Neural cell (in vitro differentiated cells): ENCODE results near the gene FBXL17. TPM values are rescaled to one million over a fixed set of nuclear protein-coding genes. Genes with fewer than 3 reads are reported as not detected.

Experiments used
- H2AFZ ChIP-seq: fragments of 200-600, 300-800 bp; sonication (generic), shearing (Covaris generic); 2 replicates; pipeline ENCODE4 v1.6.0; 2014; ENCODE audit warnings: low read depth, mild to moderate bottlenecking, antibody characterized with exemption, low read length, moderate library complexity
- H3F3A ChIP-seq: fragments of 200-600 bp; shearing (Covaris generic); 2 replicates; pipeline ENCODE4 v1.6.1; 2016; ENCODE audit warnings: mild to moderate bottlenecking, moderate library complexity, mixed read lengths, antibody characterized with exemption, low read length; ENCODE audit not compliant: insufficient read depth, poor library complexity, severe bottlenecking
- H3K27ac ChIP-seq: fragments of 200-600, 300-800 bp; sonication (generic), shearing (Covaris generic); 2 replicates; pipeline ENCODE4 v1.5.1; 2014; ENCODE audit warnings: mild to moderate bottlenecking, low read length, moderate library complexity
- H3K27me3 ChIP-seq: fragments of 300-800, 200-600 bp; sonication (generic), shearing (Covaris generic); 2 replicates; pipeline ENCODE4 v1.6.0; 2014; ENCODE audit warnings: mild to moderate bottlenecking, low read depth, low read length, moderate library complexity; ENCODE audit not compliant: insufficient read depth
- H3K36me3 ChIP-seq: fragments of 300-800, 200-600 bp; sonication (generic), shearing (Covaris generic); 2 replicates; pipeline ENCODE4 v1.5.1; 2014; ENCODE audit warnings: mild to moderate bottlenecking, antibody characterized with exemption, low read length, moderate library complexity; ENCODE audit not compliant: insufficient read depth
- H3K4me2 ChIP-seq: fragments of 300-800, 200-600 bp; sonication (generic), shearing (Covaris generic); 2 replicates; pipeline ENCODE4 v1.6.0; 2014; ENCODE audit warnings: mild to moderate bottlenecking, low read length
- H3K4me3 ChIP-seq: fragments of 300-800, 200-600 bp; sonication (generic), shearing (Covaris generic); 2 replicates; pipeline ENCODE4 v1.5.1; 2014; ENCODE audit warnings: mild to moderate bottlenecking, low read length, moderate library complexity
- H3K79me2 ChIP-seq: fragments of 200-600 bp; shearing (Covaris generic); replicated peaks from 2 replicates; pipeline ENCODE4 v1.6.0; 2014; ENCODE audit warnings: mild to moderate bottlenecking, low read length, moderate library complexity; ENCODE audit not compliant: insufficient read depth
- H3K9ac ChIP-seq: fragments of 300-800, 200-600 bp; sonication (generic), shearing (Covaris generic); 2 replicates; pipeline ENCODE4 v1.6.1; 2016; ENCODE audit warnings: mild to moderate bottlenecking, low read length, mixed read lengths
- H3K9me2 ChIP-seq: fragments of 200-600 bp; shearing (Covaris generic); 2 replicates; pipeline ENCODE4 v1.6.1; 2016; ENCODE audit warnings: mild to moderate bottlenecking, low read length, mixed read lengths; ENCODE audit not compliant: insufficient read depth
- H3K9me3 ChIP-seq: fragments of 200-600, 300-800 bp; sonication (generic), shearing (Covaris generic); 2 replicates; pipeline ENCODE4 v1.6.1; 2016; ENCODE audit warnings: mild to moderate bottlenecking, mixed run types, low read length, moderate library complexity, mixed read lengths
- H4K20me1 ChIP-seq: fragments of 200-600 bp; shearing (Covaris generic); 2 replicates; pipeline ENCODE4 v1.6.1; 2016; ENCODE audit warnings: mild to moderate bottlenecking, mixed run types; ENCODE audit not compliant: insufficient read depth
- EP300 ChIP-seq: fragments of 450-650 bp; conservative IDR thresholded peaks from 2 replicates; pipeline ENCODE4 v1.6.1; 2014; ENCODE audit warnings: antibody characterized with exemption, mild to moderate bottlenecking, moderate library complexity; ENCODE audit not compliant: poor library complexity, severe bottlenecking
- EZH2 ChIP-seq: fragments of 200-600, 300-800 bp; shearing (Covaris generic), sonication (generic); IDR thresholded peaks from 2 replicates; pipeline ENCODE4 v1.6.1; 2014; ENCODE audit warnings: antibody characterized with exemption, low read length, borderline replicate concordance, mild to moderate bottlenecking; ENCODE audit not compliant: insufficient read depth, poor library complexity, severe bottlenecking
- MXI1 ChIP-seq: fragments of 450-650 bp; conservative IDR thresholded peaks from 2 replicates; pipeline ENCODE4 v1.6.1; 2014; ENCODE audit warnings: antibody characterized with exemption, mild to moderate bottlenecking; ENCODE audit not compliant: poor library complexity, severe bottlenecking
- POLR2AphosphoS5 ChIP-seq: IDR thresholded peaks from 2 replicates; pipeline ENCODE4 v1.6.1; 2012
- RAD21 ChIP-seq: fragments of 450-650 bp; conservative IDR thresholded peaks from 2 replicates; pipeline ENCODE4 v1.6.1; 2014; ENCODE audit warnings: antibody characterized with exemption, mild to moderate bottlenecking, moderate library complexity
- SMC3 ChIP-seq: fragments of 450-650 bp; conservative IDR thresholded peaks from 2 replicates; pipeline ENCODE4 v1.6.1; 2014; ENCODE audit warnings: antibody characterized with exemption, mild to moderate bottlenecking, moderate library complexity; ENCODE audit not compliant: poor library complexity
- TAF1 ChIP-seq: IDR thresholded peaks from 2 replicates; pipeline ENCODE4 v1.6.1; 2012; ENCODE audit warnings: low read depth
- polyA plus RNA-seq: library from polyadenylated mRNA; depleted of rRNA; stranded (reverse); fragments of >200 nt; gene quantifications from 2 replicates; pipeline ENCODE4 v1.2.3, GENCODE V29; 2014
- TF ChIP-seq, protein P1 (sequence below): IDR thresholded peaks from 2 replicates; pipeline ENCODE4 v1.6.1; 2012; ENCODE audit warnings: borderline replicate concordance
- TF ChIP-seq, protein P2 (sequence below): fragments of 450-650 bp; IDR thresholded peaks from 2 replicates; pipeline ENCODE4 v1.5.1; 2014; ENCODE audit warnings: antibody characterized with exemption, mild to moderate bottlenecking, moderate library complexity; ENCODE audit not compliant: poor library complexity, severe bottlenecking

Gene FBXL17
- polyA plus RNA-seq, 1 donor from 2014 or later: 19.6 TPM

DNA sequence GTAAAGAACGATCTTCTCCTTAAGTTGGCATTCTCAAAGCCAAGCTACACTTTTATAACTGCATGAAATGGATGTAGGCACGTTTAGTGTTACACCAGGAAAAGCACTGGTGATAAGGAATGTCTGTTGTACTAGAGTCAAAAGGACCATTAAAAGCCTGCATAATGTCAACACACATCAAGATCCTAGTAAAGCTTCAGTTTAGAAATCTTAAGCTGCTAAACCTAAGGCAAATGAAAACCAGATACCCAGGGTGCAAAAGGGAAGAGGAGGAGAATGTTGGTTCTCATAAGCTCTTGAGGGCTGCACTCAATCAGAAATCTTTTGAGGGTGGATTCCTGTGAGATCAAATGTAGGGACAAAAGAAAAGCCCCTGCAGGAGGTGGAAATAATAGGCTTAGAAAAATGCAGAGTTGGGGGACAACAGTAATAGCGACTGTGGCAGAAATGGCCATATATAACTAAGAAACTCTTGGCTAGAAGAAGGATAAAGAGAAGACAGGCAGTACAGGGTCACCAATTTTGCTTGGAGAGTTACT, 148.2 kb downstream of the FBXL17 start:
- Histone ChIP-seq H3K79me2 (no peaks in the 10 kb centered on the region), H3K36me3 (no peaks in the 10 kb centered on the region), H3K27me3 (no peaks in the 10 kb centered on the region), H3K27ac (no peak overlapping the region), H4K20me1 (no peaks in the 10 kb centered on the region), H3K4me2 (no peak overlapping the region), H3K9me3 (no peaks in the 10 kb centered on the region), H2AFZ (no peak overlapping the region), H3K4me3 (no peak overlapping the region), H3K9me2 (no peaks in the 10 kb centered on the region), H3F3A (no peaks in the 10 kb centered on the region), H3K9ac (no peak overlapping the region)
- no peak for TF ChIP-seq EZH2
- TF ChIP-seq, protein P1, sequence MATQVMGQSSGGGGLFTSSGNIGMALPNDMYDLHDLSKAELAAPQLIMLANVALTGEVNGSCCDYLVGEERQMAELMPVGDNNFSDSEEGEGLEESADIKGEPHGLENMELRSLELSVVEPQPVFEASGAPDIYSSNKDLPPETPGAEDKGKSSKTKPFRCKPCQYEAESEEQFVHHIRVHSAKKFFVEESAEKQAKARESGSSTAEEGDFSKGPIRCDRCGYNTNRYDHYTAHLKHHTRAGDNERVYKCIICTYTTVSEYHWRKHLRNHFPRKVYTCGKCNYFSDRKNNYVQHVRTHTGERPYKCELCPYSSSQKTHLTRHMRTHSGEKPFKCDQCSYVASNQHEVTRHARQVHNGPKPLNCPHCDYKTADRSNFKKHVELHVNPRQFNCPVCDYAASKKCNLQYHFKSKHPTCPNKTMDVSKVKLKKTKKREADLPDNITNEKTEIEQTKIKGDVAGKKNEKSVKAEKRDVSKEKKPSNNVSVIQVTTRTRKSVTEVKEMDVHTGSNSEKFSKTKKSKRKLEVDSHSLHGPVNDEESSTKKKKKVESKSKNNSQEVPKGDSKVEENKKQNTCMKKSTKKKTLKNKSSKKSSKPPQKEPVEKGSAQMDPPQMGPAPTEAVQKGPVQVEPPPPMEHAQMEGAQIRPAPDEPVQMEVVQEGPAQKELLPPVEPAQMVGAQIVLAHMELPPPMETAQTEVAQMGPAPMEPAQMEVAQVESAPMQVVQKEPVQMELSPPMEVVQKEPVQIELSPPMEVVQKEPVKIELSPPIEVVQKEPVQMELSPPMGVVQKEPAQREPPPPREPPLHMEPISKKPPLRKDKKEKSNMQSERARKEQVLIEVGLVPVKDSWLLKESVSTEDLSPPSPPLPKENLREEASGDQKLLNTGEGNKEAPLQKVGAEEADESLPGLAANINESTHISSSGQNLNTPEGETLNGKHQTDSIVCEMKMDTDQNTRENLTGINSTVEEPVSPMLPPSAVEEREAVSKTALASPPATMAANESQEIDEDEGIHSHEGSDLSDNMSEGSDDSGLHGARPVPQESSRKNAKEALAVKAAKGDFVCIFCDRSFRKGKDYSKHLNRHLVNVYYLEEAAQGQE: no peak
- TF ChIP-seq EP300: no peak
- TF ChIP-seq RAD21: no peak
- no peak for TF ChIP-seq SMC3
- TF ChIP-seq, protein P2, sequence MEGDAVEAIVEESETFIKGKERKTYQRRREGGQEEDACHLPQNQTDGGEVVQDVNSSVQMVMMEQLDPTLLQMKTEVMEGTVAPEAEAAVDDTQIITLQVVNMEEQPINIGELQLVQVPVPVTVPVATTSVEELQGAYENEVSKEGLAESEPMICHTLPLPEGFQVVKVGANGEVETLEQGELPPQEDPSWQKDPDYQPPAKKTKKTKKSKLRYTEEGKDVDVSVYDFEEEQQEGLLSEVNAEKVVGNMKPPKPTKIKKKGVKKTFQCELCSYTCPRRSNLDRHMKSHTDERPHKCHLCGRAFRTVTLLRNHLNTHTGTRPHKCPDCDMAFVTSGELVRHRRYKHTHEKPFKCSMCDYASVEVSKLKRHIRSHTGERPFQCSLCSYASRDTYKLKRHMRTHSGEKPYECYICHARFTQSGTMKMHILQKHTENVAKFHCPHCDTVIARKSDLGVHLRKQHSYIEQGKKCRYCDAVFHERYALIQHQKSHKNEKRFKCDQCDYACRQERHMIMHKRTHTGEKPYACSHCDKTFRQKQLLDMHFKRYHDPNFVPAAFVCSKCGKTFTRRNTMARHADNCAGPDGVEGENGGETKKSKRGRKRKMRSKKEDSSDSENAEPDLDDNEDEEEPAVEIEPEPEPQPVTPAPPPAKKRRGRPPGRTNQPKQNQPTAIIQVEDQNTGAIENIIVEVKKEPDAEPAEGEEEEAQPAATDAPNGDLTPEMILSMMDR: no peak

DNA sequence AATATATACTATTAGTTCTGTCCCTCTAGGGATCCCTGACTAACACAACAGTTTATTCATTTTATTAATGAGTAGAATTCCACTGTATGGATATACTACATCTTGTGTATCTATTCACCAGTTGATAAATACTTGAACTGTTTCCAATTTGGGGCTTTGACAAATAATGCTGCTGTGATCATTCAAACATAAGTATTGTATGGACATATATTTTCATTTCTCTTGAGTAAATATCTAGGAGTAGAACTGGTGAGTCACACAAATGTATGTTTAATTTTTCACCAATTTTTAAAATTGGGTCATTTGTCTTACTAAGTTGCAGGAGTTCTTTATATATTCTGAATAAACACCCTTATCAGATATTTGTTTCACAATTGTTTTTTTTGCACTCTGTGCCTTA, 149.1 kb downstream of the FBXL17 start:
- no peak overlapping the region for H3K9ac ChIP-seq
- no peak overlapping the region for H2AFZ ChIP-seq
- H3K9me2 ChIP-seq: no peaks in the 10 kb centered on the region
- H3F3A ChIP-seq: no peaks in the 10 kb centered on the region
- H3K36me3 ChIP-seq: no peaks in the 10 kb centered on the region
- no peaks in the 10 kb centered on the region for H3K27me3 ChIP-seq
- no peak for TF ChIP-seq SMC3
- TF ChIP-seq, protein P2: no peak
- no peak for TF ChIP-seq POLR2AphosphoS5
- TF ChIP-seq, protein P1: no peak
- TF ChIP-seq EZH2: no peak
- TF ChIP-seq RAD21: no peak
- TF ChIP-seq TAF1: no peak
- TF ChIP-seq MXI1: no peak
- no peak for TF ChIP-seq EP300
- no peak overlapping the region for H3K4me2 ChIP-seq
- H3K27ac ChIP-seq: no peak overlapping the region
- no peaks in the 10 kb centered on the region for H3K79me2 ChIP-seq
- H3K9me3 ChIP-seq: no peaks in the 10 kb centered on the region
- H4K20me1 ChIP-seq: no peaks in the 10 kb centered on the region
- H3K4me3 ChIP-seq: no peak overlapping the region
